Osteoblast (primary cell): ENCODE results near the gene HAUS7. TPM values are rescaled to one million over a fixed set of nuclear protein-coding genes. Genes with fewer than 3 reads are reported as not detected.

Experiments
- DNase-seq: peaks from one replicate; pipeline ENCODE4 v3.0.0; 2011; ENCODE audit warnings: low spot score, mixed read lengths; ENCODE audit not compliant: insufficient read length; ENCODE audit errors: missing footprints
- H2AFZ ChIP-seq: 2 replicates; pipeline ENCODE4 v1.6.0; 2011; ENCODE audit warnings: mild to moderate bottlenecking, low read length
- H3K27ac ChIP-seq: 2 replicates; pipeline ENCODE4 v1.5.1; 2011; ENCODE audit warnings: mild to moderate bottlenecking, low read depth, low read length, moderate library complexity
- H3K27me3 ChIP-seq: 2 replicates; pipeline ENCODE4 v1.6.0; 2012; ENCODE audit warnings: mild to moderate bottlenecking, control low read depth, inconsistent platforms, low read length, moderate library complexity; ENCODE audit not compliant: insufficient read depth
- H3K36me3 ChIP-seq: 2 replicates; pipeline ENCODE4 v1.5.1; 2011; ENCODE audit warnings: mild to moderate bottlenecking, low read length, control low read depth, moderate library complexity; ENCODE audit not compliant: insufficient read depth
- H3K4me1 ChIP-seq: 2 replicates; pipeline ENCODE4 v1.5.1; 2011; ENCODE audit warnings: mild to moderate bottlenecking, low read length, control low read depth, moderate library complexity; ENCODE audit not compliant: insufficient read depth
- H3K4me2 ChIP-seq: 2 replicates; pipeline ENCODE4 v1.6.0; 2011; ENCODE audit warnings: mild to moderate bottlenecking, low read length; ENCODE audit not compliant: insufficient read depth
- H3K4me3 ChIP-seq: fragments of 200-600 bp; sonication (generic); 3 replicates; pipeline ENCODE4 v1.5.1; 2012; ENCODE audit warnings: mild to moderate bottlenecking, low read length, inconsistent platforms; ENCODE audit not compliant: insufficient read depth
- H3K79me2 ChIP-seq: 2 replicates; pipeline ENCODE4 v1.6.0; 2012; ENCODE audit warnings: mild to moderate bottlenecking, low read length, control low read depth, inconsistent platforms; ENCODE audit not compliant: insufficient read depth
- H3K9me3 ChIP-seq: 2 replicates; pipeline ENCODE4 v1.5.1; 2011; ENCODE audit warnings: low read depth, low read length, control low read depth
- H4K20me1 ChIP-seq: 2 replicates; pipeline ENCODE4 v1.6.0; 2012; ENCODE audit warnings: mild to moderate bottlenecking, low read length, control low read depth; ENCODE audit not compliant: insufficient read depth
- total RNA-seq: library from RNA; depleted of rRNA; stranded (reverse); fragments of >200 nt; gene quantifications from 2 replicates; pipeline ENCODE4 v1.2.3, GENCODE V29; 2012
- TF ChIP-seq, protein P1 (sequence below): IDR thresholded peaks from 2 replicates; pipeline ENCODE4 v1.5.1; 2011; ENCODE audit warnings: mild to moderate bottlenecking, low read depth, low read length, moderate library complexity; ENCODE audit errors: extremely low read depth

The HAUS7 gene
- total RNA-seq, 1 donor = 14.1 TPM

GRCh38 chrX:153417637-153418036, 52.7 kb downstream of the HAUS7 start:
- H3K4me2 ChIP-seq = no peak overlapping the region
- no peaks in the 10 kb centered on the region for H3K9me3 ChIP-seq
- H4K20me1 ChIP-seq = no peaks in the 10 kb centered on the region
- H2AFZ ChIP-seq = no peak overlapping the region
- DNase-seq = peak; percentile 26
- TF ChIP-seq, protein P1, sequence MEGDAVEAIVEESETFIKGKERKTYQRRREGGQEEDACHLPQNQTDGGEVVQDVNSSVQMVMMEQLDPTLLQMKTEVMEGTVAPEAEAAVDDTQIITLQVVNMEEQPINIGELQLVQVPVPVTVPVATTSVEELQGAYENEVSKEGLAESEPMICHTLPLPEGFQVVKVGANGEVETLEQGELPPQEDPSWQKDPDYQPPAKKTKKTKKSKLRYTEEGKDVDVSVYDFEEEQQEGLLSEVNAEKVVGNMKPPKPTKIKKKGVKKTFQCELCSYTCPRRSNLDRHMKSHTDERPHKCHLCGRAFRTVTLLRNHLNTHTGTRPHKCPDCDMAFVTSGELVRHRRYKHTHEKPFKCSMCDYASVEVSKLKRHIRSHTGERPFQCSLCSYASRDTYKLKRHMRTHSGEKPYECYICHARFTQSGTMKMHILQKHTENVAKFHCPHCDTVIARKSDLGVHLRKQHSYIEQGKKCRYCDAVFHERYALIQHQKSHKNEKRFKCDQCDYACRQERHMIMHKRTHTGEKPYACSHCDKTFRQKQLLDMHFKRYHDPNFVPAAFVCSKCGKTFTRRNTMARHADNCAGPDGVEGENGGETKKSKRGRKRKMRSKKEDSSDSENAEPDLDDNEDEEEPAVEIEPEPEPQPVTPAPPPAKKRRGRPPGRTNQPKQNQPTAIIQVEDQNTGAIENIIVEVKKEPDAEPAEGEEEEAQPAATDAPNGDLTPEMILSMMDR = no peak
- no peaks in the 10 kb centered on the region for H3K79me2 ChIP-seq
- H3K27me3 ChIP-seq = peaks cover 23% of the 10 kb centered on the region
- H3K36me3 ChIP-seq = no peaks in the 10 kb centered on the region
- H3K27ac ChIP-seq = no peak overlapping the region
- no peaks in the 10 kb centered on the region for H3K4me1 ChIP-seq
- no peak overlapping the region for H3K4me3 ChIP-seq

DNA sequence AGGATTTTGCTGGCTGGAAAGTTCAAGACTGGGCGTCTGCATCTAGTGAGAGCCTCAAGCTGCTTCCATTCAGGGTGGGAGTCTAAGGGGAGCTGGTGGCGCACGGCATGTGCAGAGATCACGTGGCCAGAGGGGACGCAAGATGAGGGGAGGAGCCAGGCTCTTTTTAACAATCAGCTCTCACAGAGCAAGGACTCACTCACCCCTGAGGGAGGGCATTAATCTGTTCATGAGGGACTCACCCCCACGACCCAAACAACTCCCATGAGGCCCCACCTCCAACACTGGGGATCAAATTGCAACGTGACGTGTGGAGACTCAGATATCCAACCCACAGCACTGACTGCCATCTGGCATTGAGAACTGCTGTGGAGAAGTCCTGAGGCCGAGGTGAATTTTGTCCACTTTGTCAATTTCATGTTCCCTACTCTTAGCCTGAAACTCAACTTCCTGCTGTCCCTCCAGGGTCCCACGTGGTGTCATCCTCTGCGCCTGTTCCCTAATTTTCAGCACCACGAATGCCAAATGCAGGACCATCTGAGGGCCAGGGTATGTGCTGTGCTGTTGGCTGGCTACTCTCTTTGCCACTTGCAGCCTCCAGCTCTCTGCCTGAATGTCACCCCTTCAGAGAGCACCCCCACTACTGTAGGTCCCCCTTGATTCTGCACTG, 53.5 kb downstream of the HAUS7 start:
- TF ChIP-seq, protein P1 = no peak
- no peaks in the 10 kb centered on the region for H3K36me3 ChIP-seq
- peak; percentile 75 for DNase-seq

GRCh38 chrX:153414856-153415510, 55.4 kb downstream of the HAUS7 start:
- no peak overlapping the region for H3K4me2 ChIP-seq

More for the DNA sequence above, 53.5 kb downstream of the HAUS7 start:
- peaks cover 31% of the 10 kb centered on the region for H3K27me3 ChIP-seq
- H3K27ac ChIP-seq = no peak overlapping the region
- no peak overlapping the region for H3K4me3 ChIP-seq
- H3K79me2 ChIP-seq = no peaks in the 10 kb centered on the region
- no peaks in the 10 kb centered on the region for H4K20me1 ChIP-seq
- H3K4me2 ChIP-seq = no peak overlapping the region
- H3K9me3 ChIP-seq = no peaks in the 10 kb centered on the region
- H2AFZ ChIP-seq = no peak overlapping the region
- no peaks in the 10 kb centered on the region for H3K4me1 ChIP-seq

DNA sequence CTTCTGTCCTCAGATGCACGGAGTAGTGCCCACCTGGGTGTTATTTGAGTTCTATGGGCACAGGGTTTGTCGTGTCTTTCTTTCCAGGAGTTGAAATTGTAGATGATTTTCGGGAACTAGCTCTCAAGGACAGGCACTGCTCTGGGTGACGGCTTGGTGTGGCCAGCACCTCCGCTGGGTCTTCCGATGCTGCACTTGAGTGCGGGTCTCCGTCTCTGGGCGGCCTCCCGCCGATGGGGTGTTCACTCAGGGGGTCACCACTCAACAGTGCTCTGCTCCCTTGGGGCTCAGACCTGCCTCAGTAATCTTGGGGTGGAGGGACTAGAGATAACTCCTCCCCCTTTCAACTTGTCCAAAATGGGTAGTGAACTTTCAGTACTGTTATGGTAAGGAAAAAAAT, 56.6 kb downstream of the HAUS7 start:
- H3K79me2 ChIP-seq = no peaks in the 10 kb centered on the region
- no peaks in the 10 kb centered on the region for H3K9me3 ChIP-seq
- H3K27ac ChIP-seq = no peak overlapping the region
- H3K4me2 ChIP-seq = no peak overlapping the region
- TF ChIP-seq, protein P1 = no peak
- no peaks in the 10 kb centered on the region for H3K4me1 ChIP-seq
- H2AFZ ChIP-seq = no peak overlapping the region
- H3K36me3 ChIP-seq = no peaks in the 10 kb centered on the region
- H3K27me3 ChIP-seq = peaks cover 45% of the 10 kb centered on the region
- DNase-seq = peak; percentile 31
- no peaks in the 10 kb centered on the region for H4K20me1 ChIP-seq
- H3K4me3 ChIP-seq = no peak overlapping the region

More at GRCh38 chrX:153414856-153415510, 55.4 kb downstream of the HAUS7 start:
- peaks cover 45% of the 10 kb centered on the region for H3K27me3 ChIP-seq
- H4K20me1 ChIP-seq = no peaks in the 10 kb centered on the region
- no peaks in the 10 kb centered on the region for H3K36me3 ChIP-seq
- DNase-seq = peak; percentile 52
- H3K9me3 ChIP-seq = no peaks in the 10 kb centered on the region
- TF ChIP-seq, protein P1 = no peak
- H3K4me1 ChIP-seq = no peaks in the 10 kb centered on the region
- H3K79me2 ChIP-seq = no peaks in the 10 kb centered on the region
- no peak overlapping the region for H3K4me3 ChIP-seq
- H2AFZ ChIP-seq = no peak overlapping the region
- no peak overlapping the region for H3K27ac ChIP-seq
